NCI-H1092 treated with DMSO at 0.1 percent for 48 hours (cell line): ENCODE data around the gene ADH1A.
"Not testable (repeated sequence)": the region's sequence is repeated elsewhere in the genome, so short reads cannot be mapped to it uniquely, and the experiment has no call there.

Experiments used
- DNase-seq: peaks from one replicate; lab custom pipeline; 2025; lab: John Stamatoyannopoulos, UW

The ADH1A gene

DNA sequence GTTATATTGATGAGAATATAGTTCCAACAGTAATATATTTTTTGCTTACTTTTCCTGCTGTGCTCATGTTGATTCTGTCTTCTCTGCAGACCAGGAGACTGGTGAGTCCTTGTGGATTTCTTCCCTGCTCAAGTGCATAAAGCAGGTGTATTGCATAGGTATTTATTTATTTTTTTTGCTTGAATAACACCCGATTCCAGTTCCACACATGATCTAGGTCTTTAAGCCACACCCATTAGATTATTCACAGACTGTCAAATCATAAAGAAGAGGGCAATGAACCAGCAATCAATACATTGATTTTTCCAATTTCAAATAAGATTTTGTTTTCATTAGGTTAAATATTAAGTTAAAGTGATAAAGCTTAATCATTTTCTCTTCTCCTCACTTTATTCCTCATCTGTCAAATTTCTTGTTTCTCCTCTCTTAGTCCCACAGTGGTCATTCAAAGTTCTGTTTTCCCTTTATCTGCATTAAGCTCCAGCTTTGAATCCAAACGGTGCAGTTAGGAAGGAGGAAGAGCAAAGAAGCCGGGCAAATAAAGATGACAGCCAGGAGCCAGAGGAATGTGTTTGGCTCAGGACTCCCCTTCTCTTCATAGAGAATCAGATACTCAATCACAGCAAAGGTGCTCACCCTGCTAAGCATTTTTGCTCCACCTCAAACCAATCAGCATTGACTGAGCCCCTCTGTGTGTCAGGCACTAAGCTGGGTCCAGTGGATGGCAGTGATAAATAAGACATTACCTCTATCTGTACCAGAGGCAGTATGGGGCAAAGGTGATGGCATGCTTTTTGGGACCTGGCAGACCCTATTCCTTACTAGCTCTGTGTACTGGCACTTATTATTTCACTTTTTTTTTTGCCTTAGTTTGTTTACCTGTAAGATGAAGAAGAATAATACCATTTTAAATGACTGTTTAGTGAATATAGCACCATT, at the start of gene ADH1A:
TSS of gene ADH1A (minus strand) at position 138 of the 939 bp plus-strand sequence. CDS start at position 67, 71 bp downstream.
- DNase-seq: no peak

DNA sequence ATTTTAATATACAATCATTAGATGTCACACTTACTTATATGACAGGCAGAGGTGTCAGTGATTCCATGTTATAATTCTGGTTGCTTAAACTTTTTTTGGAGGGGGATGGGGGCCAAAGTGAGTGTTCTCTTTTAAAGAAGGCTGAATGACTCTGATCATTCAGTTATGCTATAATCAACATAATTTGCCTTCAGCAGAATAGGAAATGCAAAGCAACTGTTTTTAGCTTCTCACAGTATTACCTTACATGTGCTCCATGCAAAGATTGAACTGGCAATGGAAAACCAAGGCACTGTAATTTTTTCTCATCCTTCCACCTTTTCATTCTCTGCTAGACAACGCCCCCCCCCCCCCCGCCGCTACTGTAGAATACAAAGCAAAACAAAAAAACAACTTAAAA, 48.4 kb upstream of the ADH1A start:
- no peak for DNase-seq

DNA sequence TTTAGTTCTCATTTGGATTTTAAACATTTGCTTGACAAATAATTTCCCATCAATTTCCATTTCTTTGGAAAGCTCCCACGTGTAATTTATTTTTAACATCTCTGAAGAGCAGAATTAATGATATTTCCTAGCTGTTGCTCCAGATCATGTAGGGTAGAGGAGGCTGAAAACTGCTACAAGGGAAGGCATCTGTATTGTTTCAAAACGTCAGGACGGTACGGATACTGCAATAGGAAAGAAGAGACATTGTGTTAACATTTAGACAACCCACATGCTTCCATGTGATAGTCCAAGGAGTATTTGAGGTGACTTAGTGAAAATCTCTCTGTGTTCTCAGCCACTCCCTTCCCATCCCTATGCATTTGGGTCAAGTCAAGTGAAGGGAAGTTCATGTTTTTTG, 45.8 kb upstream of the ADH1A start:
- DNase-seq: no peak

DNA sequence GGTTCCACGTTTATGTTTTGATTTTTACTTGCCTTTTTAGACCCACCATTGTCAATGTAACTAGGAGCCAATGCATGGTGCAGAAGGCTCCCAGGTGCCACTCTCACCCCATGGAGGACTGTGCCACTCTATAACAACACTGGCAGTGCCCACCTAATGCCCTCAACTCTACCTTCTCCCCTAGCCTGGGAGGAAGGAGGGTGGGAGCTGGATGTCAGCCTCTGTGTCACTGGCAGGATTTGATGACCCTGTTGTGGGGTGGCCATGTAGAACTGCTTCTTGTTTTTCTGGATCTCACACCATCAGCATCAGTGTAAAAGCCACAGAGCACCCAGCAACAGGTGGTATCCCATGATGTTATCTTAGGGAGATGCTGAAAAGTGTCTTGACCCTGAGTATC, 44.1 kb upstream of the ADH1A start:
- no peak for DNase-seq

DNA sequence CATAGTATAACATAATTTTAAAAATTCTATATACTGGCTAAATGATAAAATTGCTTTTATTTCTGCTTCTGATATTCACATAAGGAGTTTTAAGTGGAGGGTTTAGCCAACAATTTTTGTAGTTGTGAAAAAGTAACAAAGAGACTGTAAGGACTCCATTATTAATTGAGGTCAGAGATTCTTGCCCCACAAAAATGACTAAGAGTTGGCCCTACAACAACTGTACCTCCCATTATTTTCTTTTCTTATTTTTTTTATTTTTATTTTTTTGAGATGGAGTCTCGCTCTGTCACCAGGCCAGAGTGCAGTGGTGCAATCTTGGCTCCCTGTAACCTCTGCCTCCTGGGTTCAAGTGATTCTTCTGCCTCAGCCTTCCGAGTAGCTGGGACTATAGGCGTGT, 39.9 kb upstream of the ADH1A start:
- no peak for DNase-seq

DNA sequence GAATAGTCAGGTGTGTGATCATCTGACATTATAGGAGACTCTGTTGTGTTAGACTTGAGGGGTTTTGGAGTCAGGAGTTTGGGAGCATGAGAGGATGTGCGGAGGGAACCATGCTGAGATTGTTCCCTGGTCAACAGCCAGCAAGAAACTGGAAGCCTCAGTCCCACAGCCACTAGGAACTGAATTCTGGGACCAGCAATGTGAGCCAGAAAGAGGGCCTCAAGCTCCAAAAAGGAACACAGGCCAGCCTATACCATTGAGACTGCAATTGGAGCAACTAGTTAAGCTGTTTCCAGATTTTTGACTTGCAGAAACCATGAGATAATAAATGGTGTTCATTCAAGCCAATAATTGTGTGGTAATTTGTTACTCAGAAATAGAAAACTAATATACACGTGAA, 39.1 kb upstream of the ADH1A start:
- DNase-seq: no peak

- DNase-seq: no peak
Measured at GRCh38 chr4:99324979-99325378, 34.2 kb upstream of the ADH1A start.

DNA sequence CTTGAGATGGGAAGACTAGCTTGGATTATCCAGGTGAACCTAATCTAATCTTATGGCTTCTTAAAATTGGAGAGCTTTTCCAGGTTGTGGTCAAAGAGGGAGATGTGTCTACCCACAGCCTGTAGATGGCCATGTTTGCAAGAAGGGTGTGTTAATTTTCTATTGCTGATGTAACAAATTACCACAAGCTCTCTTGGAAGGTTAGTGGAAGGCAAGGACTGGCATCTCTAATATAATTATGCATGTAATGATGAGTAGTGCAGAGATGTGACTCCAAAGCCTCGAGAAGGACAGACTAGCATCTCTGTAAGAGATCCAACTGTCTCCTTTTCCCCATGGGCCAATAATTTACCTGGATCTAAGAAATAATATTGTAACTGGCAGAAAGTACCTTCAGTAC, 33.6 kb upstream of the ADH1A start:
- no peak for DNase-seq

- no peak for DNase-seq
Measured at GRCh38 chr4:99323756-99324155, 33.0 kb upstream of the ADH1A start.

GRCh38 chr4:99321241-99322191, 30.7 kb upstream of the ADH1A start, which contains the start of gene ADH1B:
Gene ADH1B (minus strand): TSS chr4:99321401. CDS start chr4:99321331, 70 bp downstream.
- no peak for DNase-seq

DNA sequence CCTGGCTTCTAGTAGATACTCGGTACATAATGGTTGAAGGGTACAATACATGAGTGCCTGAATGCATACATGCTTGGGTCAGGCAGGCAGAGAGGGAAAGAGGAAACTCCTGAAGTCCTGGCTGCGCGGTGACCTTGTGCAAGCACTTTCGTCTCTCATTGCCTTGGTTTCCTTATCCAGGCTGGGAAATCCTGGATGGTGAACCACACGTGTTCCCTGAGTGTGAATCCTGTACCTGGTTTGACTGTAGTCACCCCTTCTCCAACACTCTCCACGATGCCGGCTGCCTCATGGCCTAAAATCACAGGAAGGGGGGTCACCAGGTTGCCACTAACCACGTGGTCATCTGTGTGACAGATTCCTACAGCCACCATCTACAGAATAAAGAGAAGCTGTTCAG, 27.0 kb upstream of the ADH1A start:
- not testable (repeated sequence) for DNase-seq

- no peak for DNase-seq
Measured at GRCh38 chr4:99317354-99317753, 26.6 kb upstream of the ADH1A start.

- no peak for DNase-seq
Measured at GRCh38 chr4:99315839-99316238, 25.1 kb upstream of the ADH1A start.

- DNase-seq: no peak
Measured at GRCh38 chr4:99314211-99314610, 23.4 kb upstream of the ADH1A start.

DNA sequence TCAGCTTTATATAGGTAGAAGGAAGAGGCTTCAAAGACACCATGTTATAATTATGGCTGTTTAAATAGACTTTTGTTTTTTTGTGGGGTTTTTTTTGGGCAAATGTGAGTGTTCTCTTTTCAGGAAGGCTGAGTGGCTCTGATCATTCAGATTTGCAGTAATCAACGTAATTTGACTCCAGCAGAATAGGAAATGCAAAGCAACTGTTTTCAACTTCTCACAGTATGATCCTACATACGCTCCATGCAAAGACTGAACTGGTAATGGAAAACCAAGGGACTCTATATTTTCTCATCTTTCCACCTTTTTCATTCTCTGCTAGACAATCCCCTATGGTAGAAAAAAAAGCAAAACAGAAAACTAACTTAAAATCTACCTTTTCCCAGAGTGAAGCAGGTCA, 19.6 kb upstream of the ADH1A start:
- DNase-seq: no peak

DNA sequence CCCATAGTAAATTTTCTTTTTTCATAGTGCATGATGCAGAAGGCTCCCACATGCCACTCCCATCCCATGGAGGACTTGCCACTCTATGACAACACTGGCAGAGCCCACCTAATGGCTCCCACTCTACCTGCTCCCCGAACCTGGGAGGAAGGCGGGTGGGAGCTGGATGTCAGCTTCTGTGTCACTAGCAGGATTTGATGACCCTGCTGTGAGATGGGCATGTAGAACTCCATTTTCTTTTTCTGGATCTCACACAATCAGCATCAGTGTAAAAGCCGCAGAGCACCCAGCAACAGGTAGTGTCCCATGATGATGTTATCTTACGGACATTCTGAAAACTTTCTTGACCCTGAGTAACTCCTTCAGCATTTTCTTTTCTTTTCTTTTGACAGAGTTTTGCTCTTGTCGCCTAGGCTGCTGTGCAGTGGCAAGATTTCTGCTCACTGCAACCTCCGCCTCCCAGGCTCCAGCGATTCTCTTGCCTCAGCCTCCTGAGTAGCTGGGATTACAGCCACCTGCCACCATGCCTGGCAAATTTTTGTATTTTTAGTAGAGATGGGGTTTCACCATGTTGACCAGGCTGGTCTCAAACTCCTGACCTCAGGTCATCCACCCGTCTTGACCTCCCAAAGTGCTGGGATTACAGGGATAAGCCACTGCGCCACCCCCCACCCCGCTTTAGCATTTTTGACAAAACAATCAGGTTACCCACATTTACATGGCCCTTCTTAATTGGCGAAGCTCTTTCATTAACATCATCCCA, 15.0 kb upstream of the ADH1A start:
- DNase-seq: no peak

DNA sequence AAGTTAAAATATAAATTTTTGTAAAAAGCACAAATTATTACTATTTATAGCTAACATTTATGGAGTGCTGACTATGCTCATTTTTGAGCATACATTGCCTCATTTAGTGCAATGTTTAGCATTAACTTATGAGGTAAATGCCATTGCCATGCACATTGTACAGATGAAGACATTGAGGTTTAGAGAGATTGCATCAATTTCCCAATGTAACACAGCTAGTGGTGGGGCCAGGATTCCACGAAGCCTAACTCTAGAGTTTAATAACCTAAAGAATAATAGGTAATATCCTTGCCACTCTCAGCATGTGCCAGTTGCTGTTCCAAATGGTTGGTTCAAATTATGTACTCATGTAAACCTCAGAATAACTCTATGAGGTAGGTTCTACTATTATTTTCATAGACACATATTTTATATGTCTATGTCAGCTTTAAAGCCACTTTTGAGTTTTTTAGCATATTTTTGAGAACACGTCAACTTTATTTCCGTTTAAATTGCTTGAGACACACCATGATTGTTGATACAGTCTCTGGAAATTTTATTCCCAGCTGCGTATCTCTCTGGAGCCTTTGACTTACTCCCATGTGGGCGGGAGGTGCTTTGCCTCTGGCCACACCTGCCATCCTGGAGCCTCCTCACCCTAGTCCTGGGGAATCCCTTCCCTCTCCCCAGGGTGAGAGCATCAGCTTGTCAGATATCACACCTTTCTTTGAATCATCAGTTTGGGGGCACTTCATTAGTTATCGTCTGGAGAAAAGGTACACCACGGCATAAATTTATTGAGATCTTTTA, 10.8 kb upstream of the ADH1A start:
- no peak for DNase-seq

DNA sequence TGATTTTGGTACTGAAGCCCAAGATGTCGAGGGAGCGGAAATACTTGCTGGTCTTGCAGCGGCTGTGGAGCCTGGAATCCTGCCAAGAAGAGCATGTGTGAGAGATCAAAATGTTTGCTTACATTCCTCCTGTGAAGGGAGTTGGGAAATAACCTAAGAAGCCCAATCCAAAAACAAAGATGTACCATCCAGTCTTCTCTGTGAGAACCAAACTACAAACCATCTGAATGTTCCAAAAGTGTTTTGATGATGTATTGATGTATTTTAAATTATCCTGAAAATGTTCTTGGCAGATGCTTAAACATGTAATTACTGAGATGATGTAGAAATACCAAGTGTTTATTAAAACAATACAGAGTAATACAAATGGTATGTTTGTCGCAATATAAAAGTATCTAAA, 10.1 kb upstream of the ADH1A start:
- peak; percentile 3 for DNase-seq

DNA sequence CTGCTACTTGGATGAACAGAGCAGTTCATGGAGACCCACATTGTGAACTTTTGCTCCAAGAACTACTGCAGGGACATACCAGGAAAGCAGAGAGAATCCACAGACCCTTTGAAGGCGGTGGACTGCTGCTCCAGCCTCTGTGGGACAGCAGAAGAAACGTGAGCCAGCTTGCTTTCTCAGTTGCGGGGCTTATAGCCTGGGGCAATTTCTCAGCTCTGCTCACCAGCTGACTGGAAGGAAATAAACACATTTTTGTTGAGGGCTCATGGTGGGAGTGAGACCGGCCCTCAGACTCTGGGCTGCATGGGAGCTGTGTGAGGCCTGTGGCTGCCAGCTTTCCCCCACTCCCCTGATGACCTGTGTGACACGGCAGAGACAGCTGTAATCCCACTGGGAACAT, 2.6 kb upstream of the ADH1A start:
- DNase-seq: no peak

DNA sequence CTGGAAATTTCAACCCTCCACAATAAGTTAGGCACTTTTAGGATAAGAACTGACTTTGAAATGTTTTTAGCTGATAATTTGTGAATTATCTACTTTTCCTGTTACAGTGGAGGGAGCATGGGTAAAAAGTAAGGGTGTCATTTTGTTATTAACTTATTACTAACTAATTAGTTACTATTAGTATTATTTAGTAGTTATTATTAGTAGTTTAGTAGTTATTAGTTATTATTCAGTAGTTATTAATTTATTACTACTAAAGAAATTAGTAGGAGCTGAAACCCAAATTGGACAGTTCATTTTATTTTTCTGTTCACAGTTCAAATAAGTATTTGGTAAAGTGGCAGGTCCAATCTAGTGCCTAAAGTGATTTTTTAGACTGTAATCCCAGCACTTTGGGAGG, 5.4 kb downstream of the ADH1A start:
- DNase-seq: no peak

- no peak for DNase-seq
Measured at GRCh38 chr4:99282731-99283130, 8.1 kb downstream of the ADH1A start.
